Measurements from ENCODE around the gene ZNF646.

Gene ZNF646

DNA sequence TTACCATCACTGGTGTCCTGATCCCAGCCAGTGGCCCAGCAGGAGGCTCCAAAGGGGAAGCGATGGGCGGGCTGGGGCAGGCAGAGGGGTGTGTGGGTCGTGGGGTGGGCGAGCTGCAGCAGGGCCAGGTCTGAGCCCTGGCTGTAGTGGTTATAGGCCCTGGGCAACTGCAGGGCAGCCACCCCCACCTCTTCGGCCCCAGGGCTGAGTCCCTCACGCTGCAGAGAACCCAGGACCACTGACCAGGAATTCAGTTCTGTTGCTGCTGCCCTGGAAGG lies 12.3 kb downstream of the ZNF646 start:
- TF ChIP-seq REST (IDR thresholded peaks at IDR 0.05; ENCODE audit: insufficient replicate concordance, low read depth) = no peak
- TF ChIP-seq POLR2AphosphoS5 (IDR thresholded peaks at IDR 0.05; ENCODE audit: low read depth) = no peak
- TF ChIP-seq SPI1 (IDR thresholded peaks at IDR 0.05; ENCODE audit: borderline replicate concordance, low read depth) = no peak
- TF ChIP-seq GABPA (IDR thresholded peaks at IDR 0.05; ENCODE audit: low read depth) = no peak
- DNase-seq (ENCODE audit: low read depth in 1 of 2, low spot score in 1 of 2) = no peak
- no peak overlapping the region for H3K27ac ChIP-seq (replicated peaks)
- no peak overlapping the region for H3K4me3 ChIP-seq (replicated peaks; ENCODE audit: insufficient read depth, low read length)
- H3K27me3 ChIP-seq (ENCODE audit: insufficient read depth, poor library complexity, severe bottlenecking) = no peaks in the 10 kb centered on the region

DNA sequence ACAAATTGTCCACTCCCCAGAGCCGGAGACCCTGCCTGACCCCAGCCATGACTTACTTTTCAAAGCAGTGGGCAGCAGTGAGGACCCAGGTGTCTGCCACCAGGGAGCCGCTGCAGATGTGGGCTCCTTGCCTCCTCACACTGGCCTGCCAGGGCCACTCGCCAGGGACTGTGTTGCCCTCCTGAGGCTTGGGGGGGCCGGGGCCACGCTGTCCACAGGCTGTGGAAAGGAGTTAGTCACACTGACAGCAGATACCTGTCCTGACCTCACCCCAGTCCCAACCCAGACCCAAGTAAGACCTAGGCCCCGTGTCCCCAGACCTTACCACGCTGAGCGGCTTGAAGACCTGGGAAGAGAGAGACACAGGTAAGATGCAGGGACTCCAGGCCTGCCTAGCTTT lies 13.3 kb downstream of the ZNF646 start:
- no peak for DNase-seq (ENCODE audit: low read depth in 1 of 2, low spot score in 1 of 2)
- no peak for TF ChIP-seq POLR2AphosphoS5 (IDR thresholded peaks at IDR 0.05; ENCODE audit: low read depth)
- no peak for TF ChIP-seq GABPA (IDR thresholded peaks at IDR 0.05; ENCODE audit: low read depth)
- TF ChIP-seq REST (IDR thresholded peaks at IDR 0.05; ENCODE audit: insufficient replicate concordance, low read depth) = no peak
- no peak for TF ChIP-seq CTCF (IDR thresholded peaks at IDR 0.05; ENCODE audit: insufficient read depth, low read length)
- no peak for TF ChIP-seq SPI1 (IDR thresholded peaks at IDR 0.05; ENCODE audit: borderline replicate concordance, low read depth)

GRCh38 chr16:31087971-31088370 lies 13.7 kb downstream of the ZNF646 start:
- H3K4me3 ChIP-seq (replicated peaks; ENCODE audit: insufficient read depth, low read length) = no peak overlapping the region
- no peak for DNase-seq (ENCODE audit: low read depth in 1 of 2, low spot score in 1 of 2)
- H3K27me3 ChIP-seq (ENCODE audit: insufficient read depth, poor library complexity, severe bottlenecking) = no peaks in the 10 kb centered on the region
- no peak overlapping the region for H3K27ac ChIP-seq (replicated peaks)
- TF ChIP-seq CTCF (IDR thresholded peaks at IDR 0.05; ENCODE audit: insufficient read depth, low read length) = no peak
- TF ChIP-seq GABPA (IDR thresholded peaks at IDR 0.05; ENCODE audit: low read depth) = no peak
- TF ChIP-seq SPI1 (IDR thresholded peaks at IDR 0.05; ENCODE audit: borderline replicate concordance, low read depth) = no peak
- no peak for TF ChIP-seq POLR2AphosphoS5 (IDR thresholded peaks at IDR 0.05; ENCODE audit: low read depth)
- TF ChIP-seq REST (IDR thresholded peaks at IDR 0.05; ENCODE audit: insufficient replicate concordance, low read depth) = no peak

More for the DNA sequence above, 13.3 kb downstream of the ZNF646 start:
- no peak overlapping the region for H3K4me3 ChIP-seq (replicated peaks; ENCODE audit: insufficient read depth, low read length)
- H3K27me3 ChIP-seq (ENCODE audit: insufficient read depth, poor library complexity, severe bottlenecking) = no peaks in the 10 kb centered on the region
- H3K27ac ChIP-seq (replicated peaks) = no peak overlapping the region
